ENCODE data around the gene FIGNL1.

DNA sequence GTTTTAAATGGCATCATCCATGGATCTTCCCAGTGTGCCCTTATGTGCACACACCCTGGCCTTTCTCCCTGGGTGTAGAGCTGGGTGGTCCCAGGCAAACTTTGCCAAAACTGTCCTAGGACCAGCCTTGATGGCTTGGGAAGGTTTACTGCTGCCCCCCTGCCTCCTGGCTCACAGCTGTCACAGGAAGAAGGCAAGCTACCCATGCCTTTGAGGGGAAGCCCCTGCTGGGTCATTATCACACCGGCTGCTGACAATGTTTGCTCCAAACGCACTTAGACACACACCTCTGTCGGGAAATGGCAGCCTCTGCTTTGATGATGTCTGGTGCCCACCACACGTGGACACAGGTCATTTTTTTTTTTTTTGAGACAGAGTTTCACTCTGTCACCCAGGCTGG lies 25.2 kb upstream of the FIGNL1 start:
- TF ChIP-seq POLR2AphosphoS5 (IDR thresholded peaks at IDR 0.05; ENCODE audit: low read depth, low read length) = no peak
- no peak for TF ChIP-seq POLR2A (IDR thresholded peaks at IDR 0.05; ENCODE audit: low read depth, low read length)

Measured in GM12892 (cell line).